H1 (cell line): ENCODE data around the gene ELF4. TPM values are rescaled to one million over a fixed set of nuclear protein-coding genes. Genes with fewer than 3 reads are reported as not detected.

Experiments
- CTCF ChIA-PET: fragments of 300-600 bp; sonication (Branson Sonifier 250); formaldehyde crosslinking; loops from one replicate; lab custom pipeline; 2021; ENCODE audit not compliant: partially characterized antibody; lab: Charles Lee
- POLR2A ChIA-PET: fragments of 300-600 bp; sonication (Branson Sonifier 250); formaldehyde crosslinking; loops from one replicate; lab custom pipeline; 2021; ENCODE audit warnings: inconsistent platforms; ENCODE audit not compliant: partially characterized antibody; lab: Charles Lee
- DNase-seq, 2 experiments: peaks; one replicate each; pipeline versions ENCODE4 v3.0.0 to v3.0.0-alpha.2; 2010 to 2022; ENCODE audit warnings: low spot score in 2 of 2, low read depth in 1 of 2, mixed read lengths in 1 of 2
- FAIRE-seq: peaks from 2 replicates; lab custom pipeline; 2011; peaks lifted over from hg19 to GRCh38; lab: Jason Lieb, UNC
- H2AFZ ChIP-seq: 2 replicates; pipeline ENCODE4 v1.8.1; 2012; ENCODE audit warnings: low read length, inconsistent platforms
- H2AK5ac ChIP-seq: 2 replicates; pipeline ENCODE4 v1.6.1; 2013; ENCODE audit warnings: low read depth, low read length
- H2BK120ac ChIP-seq: replicated peaks from 2 replicates; pipeline ENCODE3; 2013; ENCODE audit warnings: low read depth, low read length, inconsistent platforms
- H2BK12ac ChIP-seq: 2 replicates; pipeline ENCODE4 v1.6.1; 2013; ENCODE audit warnings: low read depth, low read length
- H2BK15ac ChIP-seq: 2 replicates; pipeline ENCODE4 v1.6.1; 2013; ENCODE audit warnings: low read length
- H2BK20ac ChIP-seq: 2 replicates; pipeline ENCODE4 v1.6.1; 2013; ENCODE audit warnings: low read length
- H2BK5ac ChIP-seq: 2 replicates; pipeline ENCODE4 v1.6.1; 2013; ENCODE audit warnings: low read depth, low read length
- H3K14ac ChIP-seq: 2 replicates; pipeline ENCODE4 v1.6.1; 2013; ENCODE audit warnings: inconsistent platforms; ENCODE audit not compliant: insufficient read length
- H3K18ac ChIP-seq: 2 replicates; pipeline ENCODE4 v1.6.1; 2013; ENCODE audit warnings: low read length; ENCODE audit errors: extremely low read depth
- H3K23ac ChIP-seq: 2 replicates; pipeline ENCODE4 v1.6.1; 2013; ENCODE audit warnings: inconsistent platforms; ENCODE audit not compliant: insufficient read length
- H3K23me2 ChIP-seq: 2 replicates; pipeline ENCODE4 v1.6.1; 2013; ENCODE audit warnings: low read depth, low read length
- H3K27ac ChIP-seq: 2 replicates; pipeline ENCODE4 v1.6.1; 2011; ENCODE audit warnings: low read depth, low read length, inconsistent platforms
- H3K27me3 ChIP-seq, 4 experiments: replicated peaks in 1 of 4; 1 replicate in 1 of 4; 2 replicates in 3 of 4; pipeline versions ENCODE4 v1.6.1 to v1.8.1; 2011 to 2013; ENCODE audit warnings: low read length in 3 of 4, mild to moderate bottlenecking in 3 of 4, inconsistent platforms in 2 of 4, mixed read lengths in 2 of 4, moderate library complexity in 1 of 4; ENCODE audit not compliant: control insufficient read depth in 3 of 4, insufficient read depth in 3 of 4; ENCODE audit errors: extremely low read depth in 1 of 4
- H3K36me3 ChIP-seq, 4 experiments: 2 replicates each; pipeline versions ENCODE4 v1.6.1 to v1.8.1; 2011 to 2013; ENCODE audit warnings: mild to moderate bottlenecking in 4 of 4, low read length in 3 of 4, moderate library complexity in 2 of 4, control low read depth in 1 of 4, inconsistent platforms in 1 of 4; ENCODE audit not compliant: insufficient read depth in 4 of 4, control insufficient read depth in 2 of 4
- H3K4ac ChIP-seq: replicated peaks from 2 replicates; pipeline ENCODE3; 2013; ENCODE audit warnings: low read length, low read depth, mixed read lengths, inconsistent platforms; ENCODE audit not compliant: insufficient read length
- H3K4me1 ChIP-seq, 4 experiments: replicated peaks in 1 of 4; 1 replicate in 1 of 4; 2 replicates in 3 of 4; pipeline versions ENCODE4 v1.6.1 to v1.8.1; 2011 to 2013; ENCODE audit warnings: low read length in 3 of 4, inconsistent platforms in 2 of 4, mixed read lengths in 1 of 4; ENCODE audit not compliant: insufficient read depth in 4 of 4, control insufficient read depth in 3 of 4
- H3K4me2 ChIP-seq, 2 experiments: 2 replicates each; pipeline versions ENCODE4 v1.6.1 to v1.8.1; 2011 to 2013; ENCODE audit warnings: low read depth in 2 of 2, low read length in 2 of 2, control low read depth in 1 of 2, inconsistent platforms in 1 of 2, mild to moderate bottlenecking in 1 of 2; ENCODE audit not compliant: insufficient read depth in 1 of 2
- H3K4me3 ChIP-seq, 4 experiments: fragments of 200-600, 300-600 bp in 1 of 4; sonication (generic), shearing (Covaris generic), sonication (Bioruptor Twin) in 1 of 4; 2 replicates each; pipeline versions ENCODE4 v1.5.1 to v1.8.1; 2011 to 2016; ENCODE audit warnings: low read length in 4 of 4, low read depth in 3 of 4, control low read depth in 2 of 4, inconsistent platforms in 2 of 4, mild to moderate bottlenecking in 2 of 4, mixed read lengths in 1 of 4, moderate library complexity in 1 of 4; ENCODE audit not compliant: insufficient read depth in 2 of 4; ENCODE audit errors: extremely low read depth in 1 of 4
- H3K56ac ChIP-seq: replicated peaks from 2 replicates; pipeline ENCODE3; 2013; ENCODE audit warnings: low read depth, mild to moderate bottlenecking, mixed read lengths, low read length, inconsistent platforms; ENCODE audit not compliant: insufficient read length
- H3K79me1 ChIP-seq: 2 replicates; pipeline ENCODE4 v1.6.1; 2013; ENCODE audit warnings: low read depth, low read length, control low read depth
- H3K79me2 ChIP-seq, 2 experiments: 2 replicates each; pipeline versions ENCODE4 v1.6.1 to v1.8.1; 2012 to 2013; ENCODE audit warnings: low read length in 2 of 2, mild to moderate bottlenecking in 2 of 2, inconsistent platforms in 1 of 2; ENCODE audit not compliant: insufficient read depth in 2 of 2, control insufficient read depth in 1 of 2
- H3K9ac ChIP-seq, 4 experiments: replicated peaks in 1 of 4; 1 replicate in 1 of 4; 2 replicates in 3 of 4; pipeline versions ENCODE4 v1.6.1 to v1.8.1; 2011 to 2013; ENCODE audit warnings: low read depth in 3 of 4, low read length in 3 of 4, control low read depth in 2 of 4, mild to moderate bottlenecking in 2 of 4, moderate library complexity in 2 of 4, inconsistent platforms in 1 of 4; ENCODE audit errors: extremely low read depth in 1 of 4
- H3K9me3 ChIP-seq, 2 experiments: 2 replicates each; pipeline versions ENCODE4 v1.6.1 to v1.8.1; 2012 to 2013; ENCODE audit warnings: mild to moderate bottlenecking in 2 of 2, moderate library complexity in 2 of 2, control low read depth in 1 of 2, inconsistent platforms in 1 of 2, low read depth in 1 of 2, low read length in 1 of 2, mixed read lengths in 1 of 2; ENCODE audit not compliant: insufficient read depth in 2 of 2
- H4K20me1 ChIP-seq, 2 experiments: replicated peaks in 1 of 2; 2 replicates each; pipeline versions ENCODE3 to v1.8.1; 2011 to 2013; ENCODE audit warnings: inconsistent platforms in 2 of 2, low read length in 2 of 2, mild to moderate bottlenecking in 1 of 2; ENCODE audit not compliant: insufficient read depth in 2 of 2, control insufficient read depth in 1 of 2
- H4K5ac ChIP-seq: 2 replicates; pipeline ENCODE4 v1.6.1; 2013; ENCODE audit warnings: low read length, low read depth, mixed read lengths, inconsistent platforms; ENCODE audit not compliant: insufficient read length
- H4K8ac ChIP-seq: 2 replicates; pipeline ENCODE4 v1.8.0; 2013; ENCODE audit warnings: mild to moderate bottlenecking, moderate library complexity, low read length, inconsistent platforms; ENCODE audit not compliant: insufficient read depth; ENCODE audit errors: extremely low read depth
- H4K91ac ChIP-seq: replicated peaks from 2 replicates; pipeline ENCODE3; 2013; ENCODE audit warnings: low read length, mixed read lengths, inconsistent platforms; ENCODE audit not compliant: insufficient read length
- ASH2L ChIP-seq: fragments of 200-600, 300-600 bp; sonication (generic); IDR thresholded peaks from one replicate; pipeline ENCODE4 v1.7.1; 2017; ENCODE audit warnings: low read length
- BCL11A ChIP-seq, 2 experiments: IDR thresholded peaks; one replicate each; pipeline ENCODE4 v1.6.1; 2011; ENCODE audit warnings: low read depth in 2 of 2, low read length in 2 of 2, mild to moderate bottlenecking in 2 of 2
- CBX8 ChIP-seq: fragments of 300-800, 300-1000 bp; sonication (generic); IDR thresholded peaks from 2 replicates; pipeline ENCODE4 v1.7.1; 2016; ENCODE audit warnings: low read depth, low read length, borderline replicate concordance
- EZH2 ChIP-seq: fragments of 200-600 bp; sonication (generic); IDR thresholded peaks from 2 replicates; pipeline ENCODE4 v1.7.1; 2012; ENCODE audit warnings: low read depth, mild to moderate bottlenecking, moderate library complexity, low read length, inconsistent platforms; ENCODE audit not compliant: severe bottlenecking
- RAD21 ChIP-seq, 2 experiments: IDR thresholded peaks in 1 of 2; conservative IDR thresholded peaks in 1 of 2; 2 replicates each; pipeline ENCODE4 v1.6.1; 2011; ENCODE audit warnings: low read depth in 2 of 2, low read length in 2 of 2, improper control_type of control experiment in 1 of 2, inconsistent platforms in 1 of 2, mild to moderate bottlenecking in 1 of 2, moderate library complexity in 1 of 2
- WGBS, 2 experiments: shearing (Covaris generic) in 1 of 2; methylation state at CpG; one replicate each; pipeline versions ENCODE4 v1.1.6 to v1.1.7; 2013 to 2015; ENCODE audit warnings: low lambda C conversion rate in 2 of 2, mixed read lengths in 2 of 2, inconsistent platforms in 1 of 2, low coverage in 1 of 2, missing lambda C conversion rate in 1 of 2; ENCODE audit not compliant: insufficient replicate concordance in 2 of 2, insufficient coverage in 1 of 2, insufficient read length in 1 of 2; ENCODE audit errors: extremely low coverage in 1 of 2, missing lambda C conversion rate in 1 of 2; 5-methylcytosine and 5-hydroxymethylcytosine counted together
- polyA plus RNA-seq, 7 experiments: library from polyadenylated mRNA; depleted of rRNA in 3 of 7; stranded (reverse) in 5 of 7; unstranded in 2 of 7; fragments of >200 nt in 5 of 7; fragments of 200-250 nt in 2 of 7; gene quantifications; 1 replicate in 5 of 7; 2 replicates in 1 of 7; 4 replicates in 1 of 7; pipeline versions ENCODE4 v1.2.1 to v1.2.3, GENCODE V29; 2011 to 2013; ENCODE audit warnings: missing spikeins in 2 of 7, mixed read lengths in 2 of 7
- total RNA-seq: library from RNA; stranded (reverse); fragmentation: NEBNext Ultra II Directional; extraction: Animal tissue kit (Norgen Biotek cat#: 25700); gene quantifications from 2 replicates; pipeline ENCODE4 v1.2.1, GENCODE V29; 2021

ELF4 gene
- total and polyA plus RNA-seq, 2 of the 8 experiments (the other 6 are each of a cell fraction or from before 2014, with no cell fraction given), result 1.8 to 2.0 TPM

DNA sequence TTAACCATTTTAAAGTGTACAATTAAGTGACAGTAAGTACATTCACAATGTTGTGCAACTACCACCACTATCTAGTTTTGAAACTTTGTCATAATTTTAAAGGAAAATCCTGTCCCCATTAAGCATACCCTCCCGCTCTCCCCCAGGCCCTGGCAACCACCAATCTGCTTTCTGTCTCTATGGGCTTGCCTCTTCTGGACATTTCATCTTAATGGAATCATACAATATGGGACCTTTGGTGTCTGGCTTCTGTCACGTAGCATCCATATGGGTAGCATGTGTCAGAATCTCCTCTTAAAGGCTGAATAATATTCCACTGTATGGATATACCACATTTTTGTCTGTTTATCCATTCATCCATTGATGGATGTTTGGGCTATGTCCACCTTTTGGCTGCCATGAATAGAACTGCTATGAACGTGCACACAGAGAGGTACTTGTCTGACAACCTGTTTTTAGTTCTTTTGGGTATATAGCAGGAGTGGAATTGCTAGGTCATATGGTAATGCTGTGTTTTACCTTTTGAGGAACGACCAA, 61.5 kb downstream of the ELF4 start:
- no peak overlapping the region for H3K18ac ChIP-seq
- H4K91ac ChIP-seq, result no peak overlapping the region
- H2BK20ac ChIP-seq, result no peak overlapping the region
- H3K79me2 ChIP-seq, result no peaks in the 10 kb centered on the region
- H2AK5ac ChIP-seq, result no peak overlapping the region
- no peak overlapping the region for H3K9ac ChIP-seq
- H3K4me2 ChIP-seq, result no peak overlapping the region
- WGBS, 2 experiments, result 90% methylated on average over 4 of the region's 4 CpGs; no CpG with 5 or more reads in 1 of the 2 experiments
- H2BK5ac ChIP-seq, result no peak overlapping the region
- no peak overlapping the region for H2BK120ac ChIP-seq
- no peak for FAIRE-seq
- no peak overlapping the region for H2BK15ac ChIP-seq
- TF ChIP-seq CBX8 (no peak), EZH2 (no peak), RAD21 (IDR thresholded peaks at IDR 0.05 in 1 of 2, conservative IDR thresholded peaks at IDR 0.05 in 1 of 2; ENCODE audit: low read depth in 2 of 2, low read length in 2 of 2) (no peak), BCL11A (IDR thresholded peaks at IDR 0.05; ENCODE audit: low read depth in 2 of 2, low read length in 2 of 2) (no peak), ASH2L (no peak)
- TF ChIP-seq, all 59 proteins: peak for 0
- Histone ChIP-seq H4K5ac (no peak overlapping the region), H3K14ac (no peak overlapping the region), H2AFZ (no peak overlapping the region), H3K23me2 (no peaks in the 10 kb centered on the region), H2BK12ac (no peak overlapping the region), H3K79me1 (no peaks in the 10 kb centered on the region), H4K20me1 (no peaks in the 10 kb centered on the region), H3K36me3 (peaks cover 0 to 5% (median 1%) of the 10 kb centered on the region in 4 experiments; a peak in 3 of 8 replicates), H3K27ac (no peak overlapping the region), H3K27me3 (no peaks in the 10 kb centered on the region), H3K9me3 (no peaks in the 10 kb centered on the region; a peak in 1 of 4 replicates), H3K23ac (no peak overlapping the region), H4K8ac (no peak overlapping the region), H3K56ac (no peak overlapping the region), H3K4me3 (no peak overlapping the region), H3K4me1 (no peaks in the 10 kb centered on the region), H3K4ac (no peak overlapping the region)
- ChIA-PET POLR2A (no interaction called here), CTCF (interaction anchor here (0.6 to 2.7 kb wide), 4 partner anchors 12 to 32 kb away, joined by 3 to 6 read pairs (median 4); no protein-coding TSS in a partner anchor)
- DNase-seq, result no peak
